Cardiac muscle cell (in vitro differentiated cells and primary cell): ENCODE measurements around the gene ANKRD39. TPM values are rescaled to one million over a fixed set of nuclear protein-coding genes. Genes with fewer than 3 reads are reported as not detected.

Experiments
- DNase-seq, 2 donors: peaks; one replicate each; pipeline versions ENCODE4 v3.0.0 to v3.0.0-alpha.2; 2010 to 2017; ENCODE audit warnings: low read depth in 1 of 2, low spot score in 1 of 2
- H3K27ac ChIP-seq: fragments of 200-600 bp; sonication (generic); 2 replicates; pipeline ENCODE4 v1.5.1; 2016
- H3K27me3 ChIP-seq: fragments of 200-600 bp; sonication (generic); 2 replicates; pipeline ENCODE4 v1.6.0; 2016; ENCODE audit warnings: control low read depth
- H3K36me3 ChIP-seq: fragments of 200-600 bp; sonication (generic); 2 replicates; pipeline ENCODE4 v1.5.1; 2016; ENCODE audit warnings: control low read depth
- H3K4me1 ChIP-seq: fragments of 200-600 bp; sonication (generic); 2 replicates; pipeline ENCODE4 v1.8.1; 2017; ENCODE audit warnings: low read depth, mild to moderate bottlenecking, mixed run types
- H3K4me3 ChIP-seq: fragments of 200-600 bp; sonication (generic); 2 replicates; pipeline ENCODE4 v1.5.1; 2016; ENCODE audit warnings: mild to moderate bottlenecking
- H3K9me3 ChIP-seq: fragments of 200-600 bp; sonication (generic); 2 replicates; pipeline ENCODE4 v1.5.1; 2017; ENCODE audit warnings: low read depth, mild to moderate bottlenecking, control low read depth
- polyA plus RNA-seq: library from polyadenylated mRNA; unstranded; fragments of >200 nt; fragmentation: Nextera tagmentation; extraction: Ambion mirVana; gene quantifications from 2 replicates; pipeline ENCODE4 v1.2.1, GENCODE V29; 2016
- total RNA-seq: library from RNA; depleted of rRNA; stranded (reverse); fragments of >200 nt; gene quantifications from 2 replicates; pipeline ENCODE4 v1.2.3, GENCODE V29; 2016
- TF ChIP-seq, protein P1 (sequence below): IDR thresholded peaks from 2 replicates; pipeline ENCODE4 v1.5.1; 2012; ENCODE audit warnings: low read depth, mild to moderate bottlenecking, low read length

ANKRD39 gene
- total and polyA plus RNA-seq, 2 experiments from 2014 or later = 27.8 to 32.3 TPM

DNA sequence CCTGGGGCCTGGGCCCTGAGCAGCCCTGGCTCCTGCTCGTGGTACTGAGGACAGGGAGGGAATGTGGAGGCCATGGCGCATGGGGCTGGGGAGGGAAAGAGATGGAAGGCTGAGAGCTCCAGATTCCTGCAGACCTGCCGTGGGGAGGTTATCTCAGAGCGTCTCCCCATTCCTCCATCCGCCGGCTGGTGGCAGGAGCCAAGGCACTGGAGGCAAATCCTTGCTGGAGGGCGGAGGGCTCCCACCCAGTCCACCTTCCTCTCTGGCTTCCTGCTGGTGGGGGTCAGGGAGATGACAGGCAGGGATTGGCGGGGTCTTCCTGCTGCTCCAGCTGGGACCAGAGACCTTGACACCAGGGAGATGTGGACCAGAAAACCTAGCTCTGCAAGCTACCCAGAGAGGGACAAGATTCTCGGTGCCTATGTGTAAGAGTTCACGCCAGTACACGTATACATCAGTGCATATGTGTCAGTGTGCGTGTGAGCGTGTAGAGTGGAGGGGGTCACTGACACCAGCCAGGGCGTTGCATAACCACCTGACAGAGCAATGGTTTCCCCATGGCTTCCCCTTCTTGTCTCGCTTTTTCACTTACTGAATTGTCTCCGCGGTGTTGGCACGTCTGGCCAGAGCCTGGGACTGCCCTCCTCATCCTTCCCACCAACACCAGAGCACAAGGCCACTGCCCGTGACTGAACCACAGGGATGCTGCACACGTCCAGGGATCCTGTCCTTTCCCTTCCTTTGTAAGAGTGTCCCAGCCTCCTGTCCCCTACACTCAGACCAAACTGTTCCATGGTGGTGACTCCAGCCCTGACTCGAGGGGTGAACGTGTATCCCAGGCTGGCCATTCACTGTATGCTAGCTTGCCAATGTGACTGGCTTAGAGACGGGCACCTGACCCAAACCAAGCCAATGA, 27.9 kb upstream of the ANKRD39 start:
- H3K4me3 ChIP-seq = no peak overlapping the region
- H3K9me3 ChIP-seq = no peaks in the 10 kb centered on the region
- DNase-seq = no peak
- peaks cover 22% of the 10 kb centered on the region for H3K4me1 ChIP-seq
- H3K27ac ChIP-seq = no peak overlapping the region
- no peaks in the 10 kb centered on the region for H3K27me3 ChIP-seq
- TF ChIP-seq, protein P1, sequence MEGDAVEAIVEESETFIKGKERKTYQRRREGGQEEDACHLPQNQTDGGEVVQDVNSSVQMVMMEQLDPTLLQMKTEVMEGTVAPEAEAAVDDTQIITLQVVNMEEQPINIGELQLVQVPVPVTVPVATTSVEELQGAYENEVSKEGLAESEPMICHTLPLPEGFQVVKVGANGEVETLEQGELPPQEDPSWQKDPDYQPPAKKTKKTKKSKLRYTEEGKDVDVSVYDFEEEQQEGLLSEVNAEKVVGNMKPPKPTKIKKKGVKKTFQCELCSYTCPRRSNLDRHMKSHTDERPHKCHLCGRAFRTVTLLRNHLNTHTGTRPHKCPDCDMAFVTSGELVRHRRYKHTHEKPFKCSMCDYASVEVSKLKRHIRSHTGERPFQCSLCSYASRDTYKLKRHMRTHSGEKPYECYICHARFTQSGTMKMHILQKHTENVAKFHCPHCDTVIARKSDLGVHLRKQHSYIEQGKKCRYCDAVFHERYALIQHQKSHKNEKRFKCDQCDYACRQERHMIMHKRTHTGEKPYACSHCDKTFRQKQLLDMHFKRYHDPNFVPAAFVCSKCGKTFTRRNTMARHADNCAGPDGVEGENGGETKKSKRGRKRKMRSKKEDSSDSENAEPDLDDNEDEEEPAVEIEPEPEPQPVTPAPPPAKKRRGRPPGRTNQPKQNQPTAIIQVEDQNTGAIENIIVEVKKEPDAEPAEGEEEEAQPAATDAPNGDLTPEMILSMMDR = no peak
- H3K36me3 ChIP-seq = no peaks in the 10 kb centered on the region

DNA sequence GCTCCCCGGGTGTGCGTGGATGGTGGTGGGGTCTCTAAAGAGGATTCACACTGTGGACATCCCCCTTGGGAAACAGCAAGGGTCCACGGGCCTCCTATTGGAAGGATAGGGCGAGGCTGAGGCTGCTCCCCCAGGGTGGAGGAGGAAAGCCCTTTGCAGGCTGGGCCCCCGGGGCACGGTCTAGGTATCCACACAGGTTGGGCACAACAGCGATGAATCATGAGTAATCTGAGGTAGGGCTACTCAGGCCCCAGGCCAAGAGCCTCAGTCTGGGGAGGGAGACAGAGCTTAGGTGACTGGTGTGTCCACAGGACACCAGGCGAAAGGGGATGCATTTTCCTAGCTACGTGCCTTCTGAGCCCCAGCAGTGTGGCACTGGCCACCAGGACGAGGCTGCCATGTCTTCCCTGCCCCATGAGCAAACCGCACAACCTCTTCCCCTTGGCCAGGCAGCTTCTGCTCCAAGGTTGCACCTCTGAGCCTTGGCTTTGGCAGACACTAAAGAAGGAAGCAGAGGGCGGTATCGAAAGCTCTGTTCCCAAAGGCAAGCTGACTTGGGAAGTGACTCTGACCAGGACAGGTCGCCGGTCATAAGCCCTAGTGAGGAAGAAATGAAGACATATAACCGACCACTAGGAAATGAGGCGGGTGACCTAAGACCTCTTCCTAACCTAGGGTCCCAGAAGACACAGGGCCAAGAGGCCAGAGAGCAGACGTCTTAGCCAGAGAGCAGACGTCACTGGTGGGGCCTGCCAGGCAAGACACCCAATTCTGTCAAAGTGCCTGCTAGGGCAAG, 26.7 kb upstream of the ANKRD39 start:
- peaks cover 18% of the 10 kb centered on the region for H3K4me1 ChIP-seq
- no peak overlapping the region for H3K27ac ChIP-seq
- no peaks in the 10 kb centered on the region for H3K27me3 ChIP-seq
- no peak for DNase-seq
- no peaks in the 10 kb centered on the region for H3K36me3 ChIP-seq
- H3K4me3 ChIP-seq = no peak overlapping the region
- TF ChIP-seq, protein P1 = no peak
- no peaks in the 10 kb centered on the region for H3K9me3 ChIP-seq

DNA sequence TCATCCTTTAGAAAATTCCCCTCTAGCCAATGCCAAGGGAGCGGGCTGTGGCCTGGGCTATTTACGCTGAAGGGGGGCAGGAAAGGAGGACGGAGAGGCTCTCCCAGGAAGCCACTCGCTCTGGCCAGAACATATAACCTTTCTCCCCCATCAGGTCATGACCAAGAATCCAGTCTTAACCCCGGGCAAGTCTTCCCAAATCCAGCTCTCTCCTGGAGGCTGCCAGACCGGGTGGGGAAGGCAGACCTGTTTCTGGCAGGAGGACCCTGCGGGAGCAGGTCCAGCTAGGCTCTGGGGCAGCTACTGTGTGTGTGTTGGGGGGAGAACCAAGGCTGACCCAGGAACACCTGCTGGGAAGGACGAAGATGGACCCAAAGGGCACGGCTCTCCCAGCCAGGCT, 25.5 kb upstream of the ANKRD39 start:
- no peak for DNase-seq
- Histone ChIP-seq H3K4me3 (no peak overlapping the region), H3K27ac (no peak overlapping the region), H3K27me3 (no peaks in the 10 kb centered on the region), H3K4me1 (peaks cover 18% of the 10 kb centered on the region), H3K36me3 (no peaks in the 10 kb centered on the region), H3K9me3 (no peaks in the 10 kb centered on the region)
- TF ChIP-seq, protein P1 = no peak

DNA sequence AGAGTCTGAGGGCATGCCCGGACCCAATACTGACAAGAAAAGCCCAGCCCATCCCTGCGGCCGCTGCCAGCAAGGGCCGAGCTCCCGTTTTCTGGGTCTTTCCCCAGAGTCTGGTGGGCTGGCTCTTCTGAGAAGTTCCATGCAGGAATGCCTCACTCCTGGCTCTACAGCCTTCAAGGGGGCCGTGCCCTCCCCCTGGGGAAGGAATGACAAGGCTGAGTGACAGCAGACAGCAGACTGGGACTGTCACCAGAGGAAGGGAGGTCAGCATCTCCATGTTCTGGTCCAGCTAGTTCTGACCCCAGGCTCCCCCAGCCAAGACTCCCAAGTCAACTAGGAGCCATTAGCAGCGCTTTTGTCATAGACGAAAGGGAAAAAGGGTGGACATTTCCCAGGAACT, 25.1 kb upstream of the ANKRD39 start:
- H3K27me3 ChIP-seq = no peaks in the 10 kb centered on the region

DNA sequence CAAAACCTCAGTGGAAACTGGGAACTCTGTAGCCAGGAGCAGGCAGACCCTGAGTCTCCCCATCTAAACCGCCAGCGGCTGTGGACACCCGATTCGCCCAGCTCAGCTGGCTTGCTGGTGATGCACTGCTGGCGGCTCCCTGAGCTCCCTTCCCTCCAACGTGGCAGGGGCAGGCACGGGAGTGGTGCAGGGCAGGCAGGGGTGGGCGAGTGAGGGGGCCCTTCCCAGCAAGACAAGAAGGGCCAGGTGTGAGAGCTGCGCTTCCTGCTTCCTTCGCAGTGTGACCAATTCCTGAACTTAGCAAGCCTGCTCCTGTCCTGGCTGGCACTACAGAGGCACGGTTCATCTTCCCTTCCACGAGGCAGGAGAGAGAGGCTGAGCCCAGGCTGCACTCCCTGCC, 24.4 kb upstream of the ANKRD39 start:
- Histone ChIP-seq H3K27me3 (no peaks in the 10 kb centered on the region), H3K4me1 (peaks cover 9% of the 10 kb centered on the region), H3K36me3 (no peaks in the 10 kb centered on the region), H3K27ac (no peak overlapping the region), H3K9me3 (no peaks in the 10 kb centered on the region), H3K4me3 (no peak overlapping the region)
- TF ChIP-seq, protein P1 = no peak
- DNase-seq = no peak

More for the DNA sequence above, 25.1 kb upstream of the ANKRD39 start:
- no peak overlapping the region for H3K27ac ChIP-seq
- TF ChIP-seq, protein P1 = no peak
- peaks cover 16% of the 10 kb centered on the region for H3K4me1 ChIP-seq
- H3K36me3 ChIP-seq = no peaks in the 10 kb centered on the region
- H3K4me3 ChIP-seq = no peak overlapping the region
- H3K9me3 ChIP-seq = no peaks in the 10 kb centered on the region
- no peak for DNase-seq
